Measurements from ENCODE around the gene SERPINI1. TPM values are rescaled to one million over a fixed set of nuclear protein-coding genes. Genes with fewer than 3 reads are reported as not detected.

The SERPINI1 gene
- total and polyA plus RNA-seq, 2 of the 8 experiments (the other 6 are each of a cell fraction or from before 2014, with no cell fraction given), result 5.3 to 9.9 TPM

DNA sequence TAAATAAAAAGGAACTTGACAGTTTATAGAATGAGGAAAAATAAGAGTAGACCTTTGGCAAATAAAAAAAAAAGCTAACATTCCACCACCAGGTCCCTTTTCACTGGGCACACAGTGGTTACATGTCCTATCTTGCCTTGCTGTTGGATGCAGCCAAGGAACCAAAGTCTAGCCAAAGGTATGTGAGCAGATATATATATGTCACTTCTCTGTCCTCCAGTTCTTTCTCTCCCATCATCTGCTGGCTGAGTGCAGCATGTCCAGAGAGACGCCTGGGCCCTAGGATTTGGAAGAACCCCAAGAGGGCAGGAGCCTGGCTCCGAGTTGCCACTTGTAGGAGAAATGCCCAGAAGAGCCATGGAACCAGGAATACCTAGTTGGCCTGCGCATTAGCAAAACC lies 104.7 kb downstream of the SERPINI1 start (continued):
- TF ChIP-seq TAF7 (optimal IDR thresholded peaks at IDR 0.05; ENCODE audit: borderline replicate concordance, low read depth, low read length) (no peak), CREB1 (IDR thresholded peaks at IDR 0.05) (no peak), BCL11A (IDR thresholded peaks at IDR 0.05; ENCODE audit: low read depth in 2 of 2, low read length in 2 of 2) (no peak), POLR2A (IDR thresholded peaks at IDR 0.05; ENCODE audit: control extremely low read depth in 1 of 2, low read depth in 2 of 2, low read length in 2 of 2) (no peak)

All from H1 (cell line).